Measurements from ENCODE around the gene TWNK.
A peak's percentile ranks its signal among the peaks of the same experiment; 100 is the strongest.
"Not testable (repeated sequence)": the region's sequence is repeated elsewhere in the genome, so short reads cannot be mapped to it uniquely, and the experiment has no call there.

TWNK gene

DNA sequence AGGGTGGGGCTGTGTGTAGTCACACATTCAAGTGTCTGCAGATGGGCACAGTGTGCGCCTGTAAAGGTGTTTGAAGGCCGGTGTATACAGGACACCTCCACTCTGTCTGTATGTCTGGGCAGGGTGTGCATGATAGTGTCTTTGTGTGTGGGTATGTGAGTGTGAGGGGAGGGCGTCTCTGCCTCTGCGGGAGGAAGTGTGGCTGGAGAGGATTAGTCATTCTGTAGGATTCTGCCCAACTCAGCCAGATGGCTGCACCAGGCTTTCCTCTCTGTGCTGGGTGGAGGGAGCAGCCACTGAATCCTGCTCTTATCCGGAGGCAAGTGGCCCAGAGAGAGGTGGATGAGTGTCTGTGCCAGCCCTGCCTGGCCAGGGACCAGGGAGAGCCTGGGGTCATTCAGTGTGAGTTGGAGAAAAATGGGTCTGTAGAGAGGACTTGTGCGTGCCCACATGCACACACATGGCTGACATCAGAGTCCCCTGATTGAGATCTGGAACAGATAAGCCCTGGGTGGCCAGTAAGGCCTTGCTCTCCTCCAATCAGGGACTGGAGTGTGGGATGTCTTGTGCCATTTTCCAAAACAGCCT is 45.4 kb downstream of the TWNK start (continued):
- no peak; the same call in none of the 2 replicates for TF ChIP-seq ZNF639 (tag by site-specific recombination; IDR thresholded peaks at IDR 0.05)
- TF ChIP-seq ZBTB7A (tag by site-specific recombination; IDR thresholded peaks at IDR 0.05; ENCODE audit: low read depth): no peak
- TF ChIP-seq ZBTB6 (tag by site-specific recombination; IDR thresholded peaks at IDR 0.05): no peak
- peak; percentile 48; the same call in 1 of the 2 replicates for TF ChIP-seq OSR2 (tag by site-specific recombination; IDR thresholded peaks at IDR 0.05)
- TF ChIP-seq ZNF121 (tag by site-specific recombination; IDR thresholded peaks at IDR 0.05): no peak
- no peak; the same call in 1 of the 2 replicates for TF ChIP-seq ZNF394 (tag by site-specific recombination; IDR thresholded peaks at IDR 0.05; ENCODE audit: borderline replicate concordance)
- no peak for TF ChIP-seq ATF2 (tag by site-specific recombination; IDR thresholded peaks at IDR 0.05; ENCODE audit: low read depth)

DNA sequence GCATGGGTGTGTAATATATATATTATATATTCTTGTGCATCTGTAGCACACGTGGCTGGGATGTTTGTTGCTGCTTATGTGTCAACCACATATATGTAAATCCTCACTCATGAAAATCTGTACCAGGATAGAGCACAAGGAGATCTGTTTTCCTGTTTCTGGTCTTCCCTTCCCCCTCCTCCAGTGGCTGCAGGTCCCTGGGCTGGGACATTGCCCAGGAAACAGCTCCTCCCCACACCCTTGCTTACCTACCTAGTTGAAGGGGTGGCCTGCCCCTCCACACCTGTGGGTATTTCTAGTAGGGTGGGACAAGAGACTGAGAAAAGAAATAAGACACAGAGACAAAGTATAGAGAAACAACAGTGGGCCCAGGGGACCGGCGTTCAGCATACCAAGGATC is 45.9 kb downstream of the TWNK start:
- Histone ChIP-seq H3K36me3 (ENCODE audit: control insufficient read depth in 2 of 2, insufficient read depth in 1 of 2, low read length in 2 of 2) (peaks cover 0 to 19% of the 10 kb centered on the region in 2 experiments; a peak in 1 of 3 replicates), H3K4me1 (ENCODE audit: control insufficient read depth, insufficient read depth, low read length) (peaks cover 18% of the 10 kb centered on the region), H3K9me3 (ENCODE audit: control insufficient read depth, insufficient read depth, low read depth, low read length) (no peaks in the 10 kb centered on the region), H3K27ac (ENCODE audit: extremely low read depth, low read depth, low read length) (no peak overlapping the region), H3K4me3 (ENCODE audit: low read depth, low read length) (no peak overlapping the region)
- ChIA-PET CTCF (interaction anchor here (0.8 to 2.7 kb wide), 3 partner anchors 8 to 27 kb away, joined by 3 to 12 read pairs (median 4); no protein-coding TSS in a partner anchor), POLR2A (interaction anchor here (1.0 kb wide), 1 partner anchor 10 kb away, joined by 4 read pairs; no protein-coding TSS in a partner anchor)
- TF ChIP-seq, protein P1, sequence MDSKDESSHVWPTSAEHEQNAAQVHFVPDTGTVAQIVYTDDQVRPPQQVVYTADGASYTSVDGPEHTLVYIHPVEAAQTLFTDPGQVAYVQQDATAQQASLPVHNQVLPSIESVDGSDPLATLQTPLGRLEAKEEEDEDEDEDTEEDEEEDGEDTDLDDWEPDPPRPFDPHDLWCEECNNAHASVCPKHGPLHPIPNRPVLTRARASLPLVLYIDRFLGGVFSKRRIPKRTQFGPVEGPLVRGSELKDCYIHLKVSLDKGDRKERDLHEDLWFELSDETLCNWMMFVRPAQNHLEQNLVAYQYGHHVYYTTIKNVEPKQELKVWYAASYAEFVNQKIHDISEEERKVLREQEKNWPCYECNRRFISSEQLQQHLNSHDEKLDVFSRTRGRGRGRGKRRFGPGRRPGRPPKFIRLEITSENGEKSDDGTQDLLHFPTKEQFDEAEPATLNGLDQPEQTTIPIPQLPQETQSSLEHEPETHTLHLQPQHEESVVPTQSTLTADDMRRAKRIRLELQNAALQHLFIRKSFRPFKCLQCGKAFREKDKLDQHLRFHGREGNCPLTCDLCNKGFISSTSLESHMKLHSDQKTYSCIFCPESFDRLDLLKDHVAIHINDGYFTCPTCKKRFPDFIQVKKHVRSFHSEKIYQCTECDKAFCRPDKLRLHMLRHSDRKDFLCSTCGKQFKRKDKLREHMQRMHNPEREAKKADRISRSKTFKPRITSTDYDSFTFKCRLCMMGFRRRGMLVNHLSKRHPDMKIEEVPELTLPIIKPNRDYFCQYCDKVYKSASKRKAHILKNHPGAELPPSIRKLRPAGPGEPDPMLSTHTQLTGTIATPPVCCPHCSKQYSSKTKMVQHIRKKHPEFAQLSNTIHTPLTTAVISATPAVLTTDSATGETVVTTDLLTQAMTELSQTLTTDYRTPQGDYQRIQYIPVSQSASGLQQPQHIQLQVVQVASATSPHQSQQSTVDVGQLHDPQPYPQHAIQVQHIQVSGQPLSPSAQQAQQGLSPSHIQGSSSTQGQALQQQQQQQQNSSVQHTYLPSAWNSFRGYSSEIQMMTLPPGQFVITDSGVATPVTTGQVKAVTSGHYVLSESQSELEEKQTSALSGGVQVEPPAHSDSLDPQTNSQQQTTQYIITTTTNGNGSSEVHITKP (tag by site-specific recombination; IDR thresholded peaks at IDR 0.05): peak; percentile 48; the same call in 1 of the 2 replicates
- TF ChIP-seq TCF7L2 (IDR thresholded peaks at IDR 0.05; ENCODE audit: borderline replicate concordance, low read depth, low read length): no peak
- no peak for TF ChIP-seq ZNF157 (tag by site-specific recombination; IDR thresholded peaks at IDR 0.05)
- TF ChIP-seq YY1 (tag by site-specific recombination; IDR thresholded peaks at IDR 0.05): no peak

DNA sequence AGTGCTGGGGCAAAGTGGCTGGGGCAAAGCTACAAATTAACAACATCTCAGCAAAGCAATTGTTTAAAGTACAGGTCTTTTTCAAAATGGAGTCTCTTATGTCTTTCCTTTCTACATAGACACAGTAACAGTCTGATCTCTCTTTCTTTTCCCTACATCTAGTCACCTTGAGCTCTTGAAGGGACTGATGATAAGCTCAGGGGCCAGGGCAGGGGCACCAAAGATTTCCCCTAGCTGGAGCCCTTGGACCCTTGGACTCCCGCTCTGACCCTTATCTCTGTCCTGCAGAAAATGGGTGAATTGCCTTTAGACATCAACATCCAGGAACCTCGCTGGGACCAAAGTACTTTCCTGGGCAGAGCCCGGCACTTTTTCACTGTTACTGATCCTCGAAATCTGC is 47.1 kb downstream of the TWNK start:
- not testable (repeated sequence) for H3K4me3 ChIP-seq (ENCODE audit: low read depth, low read length); H3K27ac ChIP-seq (ENCODE audit: extremely low read depth, low read depth, low read length); H3K9me3 ChIP-seq (ENCODE audit: control insufficient read depth, insufficient read depth, low read depth, low read length)
- CTCF ChIA-PET: interaction anchor here (1.0 to 2.7 kb wide), 4 partner anchors 16 to 40 kb away, joined by 3 to 17 read pairs (median 8); no protein-coding TSS in a partner anchor
- Histone ChIP-seq H3K4me1 (ENCODE audit: control insufficient read depth, insufficient read depth, low read length) (peaks cover 18% of the 10 kb centered on the region), H3K36me3 (ENCODE audit: control insufficient read depth in 2 of 2, insufficient read depth in 1 of 2, low read length in 2 of 2) (peaks cover 0 to 19% of the 10 kb centered on the region in 2 experiments; a peak in 1 of 3 replicates)
- POLR2A ChIA-PET: interaction anchor here (0.5 kb wide), 1 partner anchor 455 kb away, joined by 3 read pairs; no protein-coding TSS in a partner anchor
